Measurements from ENCODE around the gene GALNTL6.
"Not testable (repeated sequence)": the region's sequence is repeated elsewhere in the genome, so short reads cannot be mapped to it uniquely, and the experiment has no call there.

GALNTL6 gene

DNA sequence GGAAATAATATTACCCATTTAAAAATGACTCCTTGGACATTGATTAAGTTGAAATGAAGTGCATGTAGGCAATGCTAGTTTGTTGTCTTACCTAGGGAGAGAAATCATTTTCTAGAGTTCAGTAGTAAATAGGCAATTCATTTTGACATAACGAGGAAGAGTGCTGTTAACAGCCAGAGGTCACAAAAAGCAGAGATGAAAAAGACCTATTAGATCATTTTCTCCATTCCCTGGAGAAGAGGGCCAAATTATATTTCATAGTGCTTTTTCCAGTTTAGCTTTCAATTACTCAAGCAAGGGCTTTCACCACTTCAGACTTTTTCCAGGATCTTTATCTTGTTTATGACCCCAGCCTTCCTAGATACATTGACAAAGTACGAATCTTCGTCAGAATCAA is 981.1 kb downstream of the GALNTL6 start:
- no peak overlapping the region for H3K27ac ChIP-seq (ENCODE audit: low read depth, low read length)
- no peaks in the 10 kb centered on the region for H3K27me3 ChIP-seq (ENCODE audit: low read length)
- no peaks in the 10 kb centered on the region for H3K79me2 ChIP-seq (ENCODE audit: insufficient read depth, low read length)
- H3K9ac ChIP-seq (ENCODE audit: low read length) = no peak overlapping the region
- no peak overlapping the region for H3K4me3 ChIP-seq (ENCODE audit: insufficient read depth, low read length, poor library complexity, severe bottlenecking)
- H4K20me1 ChIP-seq (ENCODE audit: low read depth, low read length) = no peaks in the 10 kb centered on the region
- no peak overlapping the region for H2AFZ ChIP-seq (ENCODE audit: low read depth, low read length, severe bottlenecking)
- no peak overlapping the region for H3K4me2 ChIP-seq (ENCODE audit: low read depth, low read length, poor library complexity, severe bottlenecking)
- H3K9me2 ChIP-seq (replicated peaks; ENCODE audit: insufficient read depth, low read length) = no peaks in the 10 kb centered on the region
- TF ChIP-seq EZH2phosphoT487 (conservative IDR thresholded peaks at IDR 0.05; ENCODE audit: low read length) = no peak
- TF ChIP-seq, protein P1, sequence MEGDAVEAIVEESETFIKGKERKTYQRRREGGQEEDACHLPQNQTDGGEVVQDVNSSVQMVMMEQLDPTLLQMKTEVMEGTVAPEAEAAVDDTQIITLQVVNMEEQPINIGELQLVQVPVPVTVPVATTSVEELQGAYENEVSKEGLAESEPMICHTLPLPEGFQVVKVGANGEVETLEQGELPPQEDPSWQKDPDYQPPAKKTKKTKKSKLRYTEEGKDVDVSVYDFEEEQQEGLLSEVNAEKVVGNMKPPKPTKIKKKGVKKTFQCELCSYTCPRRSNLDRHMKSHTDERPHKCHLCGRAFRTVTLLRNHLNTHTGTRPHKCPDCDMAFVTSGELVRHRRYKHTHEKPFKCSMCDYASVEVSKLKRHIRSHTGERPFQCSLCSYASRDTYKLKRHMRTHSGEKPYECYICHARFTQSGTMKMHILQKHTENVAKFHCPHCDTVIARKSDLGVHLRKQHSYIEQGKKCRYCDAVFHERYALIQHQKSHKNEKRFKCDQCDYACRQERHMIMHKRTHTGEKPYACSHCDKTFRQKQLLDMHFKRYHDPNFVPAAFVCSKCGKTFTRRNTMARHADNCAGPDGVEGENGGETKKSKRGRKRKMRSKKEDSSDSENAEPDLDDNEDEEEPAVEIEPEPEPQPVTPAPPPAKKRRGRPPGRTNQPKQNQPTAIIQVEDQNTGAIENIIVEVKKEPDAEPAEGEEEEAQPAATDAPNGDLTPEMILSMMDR (IDR thresholded peaks at IDR 0.05; ENCODE audit: insufficient read depth, low read length, poor library complexity, severe bottlenecking) = no peak
- no peaks in the 10 kb centered on the region for H3K9me3 ChIP-seq (ENCODE audit: insufficient read depth, low read length)
- H3F3A ChIP-seq (ENCODE audit: insufficient read depth) = no peaks in the 10 kb centered on the region
- H3K36me3 ChIP-seq (ENCODE audit: low read length) = no peaks in the 10 kb centered on the region

GRCh38 chr4:172797281-172797680 is 984.1 kb downstream of the GALNTL6 start:
- H3F3A ChIP-seq (ENCODE audit: insufficient read depth); H4K20me1 ChIP-seq (ENCODE audit: low read depth, low read length); H3K27ac ChIP-seq (ENCODE audit: low read depth, low read length); H3K9me2 ChIP-seq (replicated peaks; ENCODE audit: insufficient read depth, low read length); H2AFZ ChIP-seq (ENCODE audit: low read depth, low read length, severe bottlenecking); H3K9ac ChIP-seq (ENCODE audit: low read length); H3K4me2 ChIP-seq (ENCODE audit: low read depth, low read length, poor library complexity, severe bottlenecking); H3K27me3 ChIP-seq (ENCODE audit: low read length); H3K4me3 ChIP-seq (ENCODE audit: insufficient read depth, low read length, poor library complexity, severe bottlenecking); H3K9me3 ChIP-seq (ENCODE audit: insufficient read depth, low read length); H3K36me3 ChIP-seq (ENCODE audit: low read length); H3K79me2 ChIP-seq (ENCODE audit: insufficient read depth, low read length): not testable (repeated sequence)

GRCh38 chr4:172802032-172802431 is 988.8 kb downstream of the GALNTL6 start:
- no peak overlapping the region for H3K4me2 ChIP-seq (ENCODE audit: low read depth, low read length, poor library complexity, severe bottlenecking)

DNA sequence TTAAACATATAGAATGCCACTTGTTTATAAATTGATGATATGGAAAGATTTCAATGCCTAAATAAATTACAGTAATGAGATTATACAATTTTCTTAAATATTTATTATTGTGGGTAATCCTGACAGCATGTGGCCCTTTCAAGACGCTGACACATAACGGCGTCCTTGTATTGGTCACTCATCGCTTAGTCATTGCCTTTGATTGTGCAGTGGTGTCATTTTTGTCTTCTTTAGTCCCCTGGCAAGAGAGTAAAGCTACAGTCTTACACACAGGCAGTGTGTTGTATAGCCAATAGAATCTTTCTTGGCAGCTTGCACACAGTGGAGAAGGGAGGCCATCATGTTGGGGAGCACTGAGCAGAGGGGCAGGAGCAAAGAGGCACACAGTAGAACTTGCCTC is 993.6 kb downstream of the GALNTL6 start:
- Histone ChIP-seq H3K36me3 (ENCODE audit: low read length) (no peaks in the 10 kb centered on the region), H3K79me2 (ENCODE audit: insufficient read depth, low read length) (no peaks in the 10 kb centered on the region), H3F3A (ENCODE audit: insufficient read depth) (no peaks in the 10 kb centered on the region), H3K9me2 (replicated peaks; ENCODE audit: insufficient read depth, low read length) (no peaks in the 10 kb centered on the region), H3K27me3 (ENCODE audit: low read length) (no peaks in the 10 kb centered on the region), H3K4me2 (ENCODE audit: low read depth, low read length, poor library complexity, severe bottlenecking) (no peak overlapping the region), H3K9me3 (ENCODE audit: insufficient read depth, low read length) (no peaks in the 10 kb centered on the region), H4K20me1 (ENCODE audit: low read depth, low read length) (no peaks in the 10 kb centered on the region), H2AFZ (ENCODE audit: low read depth, low read length, severe bottlenecking) (no peak overlapping the region), H3K4me3 (ENCODE audit: insufficient read depth, low read length, poor library complexity, severe bottlenecking) (no peak overlapping the region), H3K9ac (ENCODE audit: low read length) (no peak overlapping the region), H3K27ac (ENCODE audit: low read depth, low read length) (no peak overlapping the region)
- TF ChIP-seq, protein P1 (IDR thresholded peaks at IDR 0.05; ENCODE audit: insufficient read depth, low read length, poor library complexity, severe bottlenecking) = no peak
- TF ChIP-seq EZH2phosphoT487 (conservative IDR thresholded peaks at IDR 0.05; ENCODE audit: low read length) = no peak

More at GRCh38 chr4:172802032-172802431, 988.8 kb downstream of the GALNTL6 start:
- TF ChIP-seq, protein P1 (IDR thresholded peaks at IDR 0.05; ENCODE audit: insufficient read depth, low read length, poor library complexity, severe bottlenecking) = no peak
- no peak for TF ChIP-seq EZH2phosphoT487 (conservative IDR thresholded peaks at IDR 0.05; ENCODE audit: low read length)
- H4K20me1 ChIP-seq (ENCODE audit: low read depth, low read length) = no peaks in the 10 kb centered on the region
- no peaks in the 10 kb centered on the region for H3F3A ChIP-seq (ENCODE audit: insufficient read depth)
- H3K9me3 ChIP-seq (ENCODE audit: insufficient read depth, low read length) = no peaks in the 10 kb centered on the region
- no peaks in the 10 kb centered on the region for H3K36me3 ChIP-seq (ENCODE audit: low read length)
- no peaks in the 10 kb centered on the region for H3K79me2 ChIP-seq (ENCODE audit: insufficient read depth, low read length)
- no peak overlapping the region for H3K9ac ChIP-seq (ENCODE audit: low read length)
- no peak overlapping the region for H3K4me3 ChIP-seq (ENCODE audit: insufficient read depth, low read length, poor library complexity, severe bottlenecking)
- H2AFZ ChIP-seq (ENCODE audit: low read depth, low read length, severe bottlenecking) = no peak overlapping the region
- no peak overlapping the region for H3K27ac ChIP-seq (ENCODE audit: low read depth, low read length)
- no peaks in the 10 kb centered on the region for H3K27me3 ChIP-seq (ENCODE audit: low read length)
- H3K9me2 ChIP-seq (replicated peaks; ENCODE audit: insufficient read depth, low read length) = no peaks in the 10 kb centered on the region
